H9 (cell line): ENCODE data around the gene WDR5. TPM values are rescaled to one million over a fixed set of nuclear protein-coding genes. Genes with fewer than 3 reads are reported as not detected.

ENCODE experiments used
- DNase-seq: peaks from one replicate; pipeline ENCODE4 v3.0.0-alpha.2; 2017
- H2AFZ ChIP-seq: one replicate; pipeline ENCODE4 v1.6.1; 2013; ENCODE audit warnings: mild to moderate bottlenecking, low read length, control low read depth, moderate library complexity
- H2AK5ac ChIP-seq: 2 replicates; pipeline ENCODE4 v1.6.1; 2013; ENCODE audit warnings: low read length, control low read depth, mixed read lengths; ENCODE audit not compliant: insufficient read length
- H2BK120ac ChIP-seq: one replicate; pipeline ENCODE4 v1.6.1; 2013; ENCODE audit warnings: low read depth, mild to moderate bottlenecking, low read length, control low read depth, inconsistent platforms; ENCODE audit not compliant: poor library complexity, severe bottlenecking
- H2BK12ac ChIP-seq: 2 replicates; pipeline ENCODE4 v1.6.1; 2013; ENCODE audit warnings: low read length, control low read depth, mixed read lengths, low read depth; ENCODE audit not compliant: insufficient read length
- H2BK15ac ChIP-seq: 2 replicates; pipeline ENCODE4 v1.6.1; 2013; ENCODE audit warnings: low read depth, low read length, control low read depth
- H2BK20ac ChIP-seq: one replicate; pipeline ENCODE4 v1.6.1; 2013; ENCODE audit warnings: low read depth, mild to moderate bottlenecking, low read length, control low read depth, inconsistent platforms; ENCODE audit not compliant: poor library complexity, severe bottlenecking
- H2BK5ac ChIP-seq: 2 replicates; pipeline ENCODE4 v1.6.1; 2013; ENCODE audit warnings: low read length, control low read depth, mixed read lengths; ENCODE audit not compliant: insufficient read length
- H3K14ac ChIP-seq: 2 replicates; pipeline ENCODE4 v1.6.1; 2013; ENCODE audit warnings: low read length, control low read depth; ENCODE audit not compliant: insufficient read depth
- H3K18ac ChIP-seq: 2 replicates; pipeline ENCODE4 v1.6.1; 2013; ENCODE audit warnings: low read depth, mild to moderate bottlenecking, mixed read lengths, low read length, control low read depth; ENCODE audit not compliant: insufficient read length
- H3K23ac ChIP-seq: 2 replicates; pipeline ENCODE4 v1.6.1; 2013; ENCODE audit warnings: low read length, control low read depth, mixed read lengths, low read depth; ENCODE audit not compliant: insufficient read length
- H3K23me2 ChIP-seq: 2 replicates; pipeline ENCODE4 v1.6.1; 2013; ENCODE audit warnings: low read depth, mild to moderate bottlenecking, mixed read lengths, low read length, control low read depth; ENCODE audit not compliant: insufficient read length, poor library complexity, severe bottlenecking
- H3K27ac ChIP-seq: 2 replicates; pipeline ENCODE4 v1.5.1; 2013; ENCODE audit warnings: low read length, control low read depth, mixed read lengths, low read depth; ENCODE audit not compliant: insufficient read length
- H3K27me3 ChIP-seq: 2 replicates; pipeline ENCODE4 v1.6.1; 2013; ENCODE audit warnings: low read length, control low read depth, inconsistent platforms; ENCODE audit not compliant: insufficient read depth
- H3K4ac ChIP-seq: 2 replicates; pipeline ENCODE4 v1.6.1; 2013; ENCODE audit warnings: low read depth, mild to moderate bottlenecking, control low read depth, inconsistent platforms, low read length, moderate library complexity
- H3K4me1 ChIP-seq: 2 replicates; pipeline ENCODE4 v1.6.1; 2013; ENCODE audit warnings: low read length, control low read depth, inconsistent platforms; ENCODE audit not compliant: insufficient read depth
- H3K4me2 ChIP-seq: 2 replicates; pipeline ENCODE4 v1.6.1; 2013; ENCODE audit warnings: low read length, control low read depth, mixed read lengths; ENCODE audit not compliant: insufficient read length, insufficient read depth
- H3K56ac ChIP-seq: 2 replicates; pipeline ENCODE4 v1.6.1; 2013; ENCODE audit warnings: low read depth, mild to moderate bottlenecking, mixed read lengths, low read length, control low read depth; ENCODE audit not compliant: insufficient read length
- H3K79me1 ChIP-seq: 2 replicates; pipeline ENCODE4 v1.6.1; 2013; ENCODE audit warnings: low read depth, mild to moderate bottlenecking, moderate library complexity, low read length, control low read depth, inconsistent platforms; ENCODE audit not compliant: insufficient read depth, poor library complexity, severe bottlenecking
- H3K79me2 ChIP-seq: 2 replicates; pipeline ENCODE4 v1.6.1; 2013; ENCODE audit warnings: low read length, control low read depth, inconsistent platforms; ENCODE audit not compliant: insufficient read depth
- H3K9ac ChIP-seq: 2 replicates; pipeline ENCODE4 v1.6.1; 2013; ENCODE audit warnings: low read length, control low read depth, mixed read lengths; ENCODE audit not compliant: insufficient read length; ENCODE audit errors: extremely low read depth
- H3K9me3 ChIP-seq: one replicate; pipeline ENCODE4 v1.6.1; 2013; ENCODE audit warnings: low read depth, low read length, inconsistent platforms; ENCODE audit not compliant: control insufficient read depth
- H3T11ph ChIP-seq: one replicate; pipeline ENCODE4 v1.6.1; 2013; ENCODE audit warnings: mild to moderate bottlenecking, low read length, control low read depth, inconsistent platforms
- H4K20me1 ChIP-seq: one replicate; pipeline ENCODE4 v1.6.1; 2013; ENCODE audit not compliant: control insufficient read depth, insufficient read length, insufficient read depth
- H4K5ac ChIP-seq: 2 replicates; pipeline ENCODE4 v1.6.1; 2013; ENCODE audit warnings: low read depth, mild to moderate bottlenecking, mixed read lengths, low read length, control low read depth; ENCODE audit not compliant: insufficient read length
- H4K8ac ChIP-seq: replicated peaks from 2 replicates; pipeline ENCODE4 v1.6.1; 2013; ENCODE audit warnings: low read length, control low read depth, mixed read lengths, low read depth; ENCODE audit not compliant: insufficient read length
- H4K91ac ChIP-seq: 2 replicates; pipeline ENCODE4 v1.6.1; 2013; ENCODE audit warnings: low read depth, mild to moderate bottlenecking, moderate library complexity, mixed read lengths, low read length, control low read depth; ENCODE audit not compliant: insufficient read length
- H3K27ac Mint-ChIP-seq, 3 experiments: 2 replicates in 2 of 3; 3 replicates in 1 of 3; pipeline ENCODE4 v1.8.0; 2020 to 2021; ENCODE audit warnings: mixed read lengths in 3 of 3, mild to moderate bottlenecking in 1 of 3, moderate library complexity in 1 of 3
- H3K27me3 Mint-ChIP-seq: 2 replicates; pipeline ENCODE4 v1.8.0; 2021; ENCODE audit warnings: low read depth, mild to moderate bottlenecking, moderate library complexity, mixed read lengths
- H3K36me3 Mint-ChIP-seq, 3 experiments: 2 replicates in 2 of 3; 3 replicates in 1 of 3; pipeline ENCODE4 v1.8.0; 2020 to 2021; ENCODE audit warnings: low read depth in 3 of 3, mixed read lengths in 3 of 3; ENCODE audit not compliant: insufficient read depth in 1 of 3
- H3K4me1 Mint-ChIP-seq, 2 experiments: 2 replicates each; pipeline ENCODE4 v1.8.0; 2020; ENCODE audit warnings: mixed read lengths in 2 of 2
- H3K4me3 Mint-ChIP-seq, 2 experiments: 2 replicates in 1 of 2; 3 replicates in 1 of 2; pipeline ENCODE4 v1.8.0; 2020 to 2021; ENCODE audit warnings: mild to moderate bottlenecking in 2 of 2, mixed read lengths in 2 of 2, moderate library complexity in 1 of 2
- H3K9me3 Mint-ChIP-seq, 2 experiments: 2 replicates in 1 of 2; 3 replicates in 1 of 2; pipeline ENCODE4 v1.8.0; 2020; ENCODE audit warnings: mild to moderate bottlenecking in 2 of 2, mixed read lengths in 2 of 2, moderate library complexity in 1 of 2
- WGBS: extraction: QIAGEN DNeasy Blood & Tissue Kit; methylation state at CpG from one replicate; pipeline ENCODE4 v1.1.7; 2013; ENCODE audit warnings: missing lambda C conversion rate, low lambda C conversion rate, mixed read lengths; ENCODE audit not compliant: insufficient read length; ENCODE audit errors: extremely low coverage; 5-methylcytosine and 5-hydroxymethylcytosine counted together
- total RNA-seq: library from RNA; stranded (reverse); gene quantifications from 2 replicates; pipeline ENCODE4 v1.2.1, GENCODE V29; 2021
- TF ChIP-seq, protein P1 (sequence below): fragments of 200-600 bp; sonication (generic); conservative IDR thresholded peaks from 3 replicates; pipeline ENCODE4 v1.8.0; 2021; ENCODE audit warnings: antibody characterized with exemption, mild to moderate bottlenecking

The WDR5 gene
- total RNA-seq, 1 experiment from 2014 or later, result 72.3 TPM

DNA sequence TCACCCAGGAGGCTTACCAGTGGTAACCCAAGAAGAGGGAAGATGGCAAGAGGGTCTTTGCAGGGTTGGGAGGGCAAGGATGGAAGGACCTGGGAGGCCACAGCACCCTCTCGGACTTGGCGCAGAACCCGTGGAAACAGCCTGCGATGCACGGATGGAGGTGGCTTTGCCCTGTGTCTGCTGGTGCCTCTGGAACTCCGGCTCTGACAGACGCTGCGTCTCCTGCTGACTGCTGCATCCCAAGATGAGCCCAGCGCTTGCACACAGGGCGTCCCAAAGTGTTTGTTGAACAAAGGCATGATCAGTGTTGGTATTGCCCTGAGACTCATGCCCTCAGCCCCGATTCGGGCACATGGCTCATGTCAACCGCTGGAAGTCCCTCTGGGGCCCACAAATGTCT is 30.5 kb downstream of the WDR5 start:
- no peak overlapping the region for H3K23ac ChIP-seq
- H2BK20ac ChIP-seq, result no peak overlapping the region
- H3T11ph ChIP-seq, result no peak overlapping the region
- 0 out of 4 replicates have a peak, but pooled peaks cover 0 to 2% of the 10 kb centered on the region in 2 experiments for H3K4me1 Mint-ChIP-seq
- H2BK12ac ChIP-seq, result no peak overlapping the region
- no peak overlapping the region for H3K9ac ChIP-seq
- H3K27me3 Mint-ChIP-seq, result peaks cover 9% of the 10 kb centered on the region
- H3K27me3 ChIP-seq, result no peaks in the 10 kb centered on the region
- no peak overlapping the region for H3K56ac ChIP-seq
- H3K4ac ChIP-seq, result no peak overlapping the region
- H3K27ac ChIP-seq, result no peak overlapping the region
- H3K23me2 ChIP-seq, result no peaks in the 10 kb centered on the region
- no peaks in the 10 kb centered on the region for H3K9me3 ChIP-seq
- peaks cover 12 to 17% (median 13%) of the 10 kb centered on the region in 3 experiments for H3K36me3 Mint-ChIP-seq
- H4K91ac ChIP-seq, result no peak overlapping the region
- no peaks in the 10 kb centered on the region for H3K79me2 ChIP-seq
- WGBS, result no CpG with 5 or more reads among the region's 13 CpGs
- no peaks in the 10 kb centered on the region for H3K79me1 ChIP-seq
- H2BK5ac ChIP-seq, result no peak overlapping the region
- H3K4me2 ChIP-seq, result no peak overlapping the region
- no peak overlapping the region for H3K14ac ChIP-seq
- H3K4me1 ChIP-seq, result peaks cover 3% of the 10 kb centered on the region; the same call in 1 of the 2 replicates
- H2AK5ac ChIP-seq, result no peak overlapping the region
- H4K5ac ChIP-seq, result no peak overlapping the region
- peak overlapping the region; percentile 46 to 53; a peak in 4 of 5 replicates for H3K4me3 Mint-ChIP-seq
- TF ChIP-seq, protein P1, sequence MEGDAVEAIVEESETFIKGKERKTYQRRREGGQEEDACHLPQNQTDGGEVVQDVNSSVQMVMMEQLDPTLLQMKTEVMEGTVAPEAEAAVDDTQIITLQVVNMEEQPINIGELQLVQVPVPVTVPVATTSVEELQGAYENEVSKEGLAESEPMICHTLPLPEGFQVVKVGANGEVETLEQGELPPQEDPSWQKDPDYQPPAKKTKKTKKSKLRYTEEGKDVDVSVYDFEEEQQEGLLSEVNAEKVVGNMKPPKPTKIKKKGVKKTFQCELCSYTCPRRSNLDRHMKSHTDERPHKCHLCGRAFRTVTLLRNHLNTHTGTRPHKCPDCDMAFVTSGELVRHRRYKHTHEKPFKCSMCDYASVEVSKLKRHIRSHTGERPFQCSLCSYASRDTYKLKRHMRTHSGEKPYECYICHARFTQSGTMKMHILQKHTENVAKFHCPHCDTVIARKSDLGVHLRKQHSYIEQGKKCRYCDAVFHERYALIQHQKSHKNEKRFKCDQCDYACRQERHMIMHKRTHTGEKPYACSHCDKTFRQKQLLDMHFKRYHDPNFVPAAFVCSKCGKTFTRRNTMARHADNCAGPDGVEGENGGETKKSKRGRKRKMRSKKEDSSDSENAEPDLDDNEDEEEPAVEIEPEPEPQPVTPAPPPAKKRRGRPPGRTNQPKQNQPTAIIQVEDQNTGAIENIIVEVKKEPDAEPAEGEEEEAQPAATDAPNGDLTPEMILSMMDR, result no peak
- no peak overlapping the region for H2BK120ac ChIP-seq
- no peak overlapping the region for H3K27ac Mint-ChIP-seq
- H4K8ac ChIP-seq, result no peak overlapping the region
- no peak for DNase-seq
- H2BK15ac ChIP-seq, result no peak overlapping the region
- peaks cover 18 to 19% of the 10 kb centered on the region in 2 experiments for H3K9me3 Mint-ChIP-seq
- no peaks in the 10 kb centered on the region for H4K20me1 ChIP-seq
- no peak overlapping the region for H2AFZ ChIP-seq
- no peak overlapping the region for H3K18ac ChIP-seq
